Activated T-cell treated with anti-CD3 and anti-CD28 coated beads for 4 hours (primary cell): ENCODE measurements around the gene SOX12.
"Not testable (repeated sequence)": the region's sequence is repeated elsewhere in the genome, so short reads cannot be mapped to it uniquely, and the experiment has no call there.

Source experiments
- DNase-seq: peaks from one replicate; pipeline ENCODE4 v3.0.0-alpha.2; 2020

The SOX12 gene

DNA sequence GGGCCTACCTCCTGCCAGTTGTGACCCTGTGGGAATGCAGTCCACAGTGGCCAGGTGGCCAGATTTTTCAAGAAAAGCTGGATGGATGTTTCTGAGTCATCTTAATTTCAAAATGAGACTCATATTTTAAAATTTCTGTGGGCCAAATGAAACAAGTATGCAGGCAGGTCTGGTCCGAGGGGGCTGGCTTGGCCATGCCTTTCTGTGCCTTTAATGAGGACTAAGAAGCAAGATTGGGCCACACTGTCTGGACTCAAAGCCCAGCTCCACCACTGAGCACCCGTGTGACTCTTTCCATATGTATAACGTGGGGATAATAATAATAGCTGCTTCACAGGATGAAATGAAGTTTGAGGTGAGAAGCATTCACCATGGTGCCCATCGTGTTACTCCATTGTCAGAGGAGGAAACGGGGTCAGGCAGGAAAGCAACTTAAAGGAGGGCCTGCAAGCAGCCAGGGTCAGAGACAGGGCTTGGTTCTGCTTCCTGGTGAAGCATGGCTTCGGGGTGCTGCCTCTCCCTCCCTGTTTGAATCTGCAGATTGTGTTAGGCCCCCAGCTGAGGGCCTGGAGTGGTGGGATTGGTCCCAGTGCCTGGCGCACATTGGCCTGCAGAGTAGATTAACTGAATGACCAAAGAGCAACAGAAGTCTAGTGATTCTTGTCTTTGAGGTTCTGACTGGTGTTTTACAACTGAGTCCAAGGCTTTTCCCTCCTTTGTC, 3.8 kb downstream of the SOX12 start:
- no peak for DNase-seq

DNA sequence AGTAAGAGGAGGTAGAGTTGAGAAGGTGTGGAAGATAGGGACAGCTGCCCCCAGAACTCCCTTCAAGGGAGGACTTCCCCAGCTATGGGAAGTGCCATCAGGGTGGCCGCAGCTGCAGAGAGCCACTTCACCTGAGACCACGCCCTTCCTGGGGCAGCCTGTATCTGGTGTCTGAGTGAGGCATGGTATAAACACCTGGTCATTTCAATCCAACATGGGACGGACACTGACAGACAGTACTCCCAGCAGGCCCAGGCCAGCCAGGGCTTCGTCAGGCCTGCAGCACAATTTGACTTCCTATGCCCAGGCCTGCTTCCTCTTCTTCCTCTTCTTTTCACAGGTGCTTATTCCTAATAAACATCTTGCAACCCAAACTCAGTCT, 4.5 kb downstream of the SOX12 start:
- no peak for DNase-seq

DNA sequence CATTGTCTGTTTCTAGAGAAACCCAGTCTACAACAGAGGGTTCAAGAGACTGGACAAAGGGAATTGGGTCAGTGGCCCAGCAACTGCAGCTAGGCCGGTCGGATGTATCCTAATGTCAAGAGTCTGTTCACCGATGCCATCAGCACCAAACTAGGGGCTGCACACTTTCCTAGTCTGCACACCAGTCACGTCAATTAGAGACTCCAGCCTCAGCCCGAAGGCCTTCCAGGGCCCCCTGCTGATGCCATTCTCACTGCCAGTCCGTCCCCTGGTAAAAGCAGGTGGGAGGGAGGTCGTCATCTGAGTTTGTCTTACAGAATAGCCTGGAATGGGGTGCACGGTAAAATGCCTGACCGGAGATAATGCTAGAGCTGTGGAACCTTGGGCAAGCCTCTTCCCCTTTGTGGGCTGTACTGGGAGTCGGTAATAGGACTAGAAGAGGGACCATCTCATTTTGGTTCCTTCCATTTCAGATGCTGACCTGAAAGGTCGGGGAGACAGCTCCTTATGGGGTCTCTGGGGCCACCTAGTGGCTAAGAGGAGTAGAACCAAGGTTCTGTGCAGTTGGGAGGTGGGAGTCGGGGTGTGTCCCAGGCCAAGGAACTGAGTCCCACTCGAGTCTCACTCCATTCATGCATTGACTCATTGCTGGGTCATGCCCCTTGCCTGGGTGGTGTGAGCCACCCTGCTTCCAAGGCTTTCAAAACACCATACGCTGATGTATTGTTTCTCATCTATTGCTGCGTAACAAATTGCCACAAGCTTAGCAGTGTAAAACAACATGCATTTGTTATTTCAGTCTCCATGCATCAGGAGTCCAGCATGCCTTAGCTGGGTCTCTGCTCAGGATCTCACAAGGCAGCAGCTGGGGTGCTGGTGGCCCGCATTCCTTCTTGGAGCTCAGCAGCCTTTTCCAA, 5.1 kb downstream of the SOX12 start:
- peak; percentile 47 for DNase-seq

DNA sequence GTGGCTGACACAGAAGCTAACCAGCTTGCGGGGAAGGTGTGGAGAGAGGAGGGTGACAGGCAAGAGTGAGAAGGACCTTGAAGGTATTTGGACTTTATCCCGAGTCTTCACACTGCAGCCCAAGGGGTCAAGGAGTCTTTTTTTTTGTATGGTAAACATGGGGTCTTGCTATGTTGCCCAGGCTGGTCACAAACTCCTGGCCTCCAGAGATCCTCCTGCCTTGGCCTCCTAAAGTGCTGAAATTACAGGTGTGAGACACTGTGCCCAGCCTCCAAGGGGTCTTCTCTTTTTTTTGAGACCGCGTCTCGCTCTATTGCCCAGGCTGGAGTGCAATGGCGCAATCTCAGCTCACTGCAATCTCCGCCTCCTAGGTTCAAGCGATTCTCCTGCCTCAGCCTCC, 9.2 kb downstream of the SOX12 start:
- DNase-seq = no peak

GRCh38 chr20:336040-336439, 10.7 kb downstream of the SOX12 start:
- DNase-seq = not testable (repeated sequence)

DNA sequence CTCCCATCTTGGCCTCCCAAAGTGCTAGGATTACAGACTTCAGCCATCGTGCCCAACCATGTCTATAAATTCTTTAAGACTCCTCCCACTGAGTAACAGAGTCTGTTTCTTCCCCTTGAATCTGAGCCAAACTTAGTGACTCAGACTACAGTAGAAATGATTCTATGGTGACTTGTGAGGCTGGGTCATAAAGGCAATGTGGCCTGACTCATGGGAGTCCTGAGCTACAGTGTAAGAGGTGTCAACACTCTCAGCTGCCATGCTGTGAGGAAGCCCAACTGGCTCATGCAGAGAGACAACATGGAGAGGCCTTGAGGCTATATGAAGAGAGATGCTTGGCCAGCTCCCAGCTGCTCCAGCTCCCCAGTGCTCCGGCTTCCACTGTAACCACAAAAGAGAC, 16.3 kb downstream of the SOX12 start:
- DNase-seq = no peak

GRCh38 chr20:343107-343506, 17.8 kb downstream of the SOX12 start:
- no peak for DNase-seq

GRCh38 chr20:346033-346639, 20.8 kb downstream of the SOX12 start:
- DNase-seq = no peak

DNA sequence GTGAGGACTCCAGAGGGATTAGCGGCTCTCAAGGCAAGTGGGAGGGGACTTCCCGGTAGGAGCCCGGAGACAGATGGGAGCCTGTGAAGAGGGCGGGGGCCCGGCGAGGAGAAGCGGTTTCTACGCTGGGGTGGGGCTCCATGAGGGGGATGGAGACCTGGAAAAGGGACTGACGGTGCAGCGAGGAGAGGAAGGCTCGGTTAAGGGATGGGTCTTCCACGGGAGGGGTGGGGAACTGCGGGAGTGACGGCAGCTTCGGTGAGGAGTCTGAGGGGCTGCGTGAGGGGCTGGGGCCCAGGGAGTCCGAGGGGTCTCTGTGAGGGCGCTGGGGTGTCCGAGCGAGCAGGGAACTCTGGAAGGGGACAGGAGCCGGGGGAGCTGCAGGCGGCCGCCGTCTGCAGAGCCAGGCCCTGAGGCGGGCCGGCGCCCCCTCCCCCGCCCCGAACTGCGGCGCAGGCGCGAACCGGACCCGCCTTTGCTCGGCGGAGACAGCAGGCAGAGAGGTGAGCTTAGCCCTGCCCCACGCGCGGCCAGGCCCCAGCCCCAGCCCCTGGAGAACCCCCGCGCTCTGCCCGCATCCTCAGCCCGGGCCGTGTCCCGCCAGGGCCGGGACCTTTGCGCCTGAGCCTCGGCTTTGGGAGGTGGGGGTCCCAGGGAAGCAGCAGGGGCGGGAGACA, 21.4 kb downstream of the SOX12 start, which contains the start of gene NRSN2:
Gene NRSN2 (plus strand): TSS at position 472 of the 677 bp plus-strand sequence. CDS start 2,533 bp downstream, outside the sequence.
- no peak for DNase-seq

- no peak for DNase-seq
Measured at GRCh38 chr20:347317-347639, 21.9 kb downstream of the SOX12 start.

DNA sequence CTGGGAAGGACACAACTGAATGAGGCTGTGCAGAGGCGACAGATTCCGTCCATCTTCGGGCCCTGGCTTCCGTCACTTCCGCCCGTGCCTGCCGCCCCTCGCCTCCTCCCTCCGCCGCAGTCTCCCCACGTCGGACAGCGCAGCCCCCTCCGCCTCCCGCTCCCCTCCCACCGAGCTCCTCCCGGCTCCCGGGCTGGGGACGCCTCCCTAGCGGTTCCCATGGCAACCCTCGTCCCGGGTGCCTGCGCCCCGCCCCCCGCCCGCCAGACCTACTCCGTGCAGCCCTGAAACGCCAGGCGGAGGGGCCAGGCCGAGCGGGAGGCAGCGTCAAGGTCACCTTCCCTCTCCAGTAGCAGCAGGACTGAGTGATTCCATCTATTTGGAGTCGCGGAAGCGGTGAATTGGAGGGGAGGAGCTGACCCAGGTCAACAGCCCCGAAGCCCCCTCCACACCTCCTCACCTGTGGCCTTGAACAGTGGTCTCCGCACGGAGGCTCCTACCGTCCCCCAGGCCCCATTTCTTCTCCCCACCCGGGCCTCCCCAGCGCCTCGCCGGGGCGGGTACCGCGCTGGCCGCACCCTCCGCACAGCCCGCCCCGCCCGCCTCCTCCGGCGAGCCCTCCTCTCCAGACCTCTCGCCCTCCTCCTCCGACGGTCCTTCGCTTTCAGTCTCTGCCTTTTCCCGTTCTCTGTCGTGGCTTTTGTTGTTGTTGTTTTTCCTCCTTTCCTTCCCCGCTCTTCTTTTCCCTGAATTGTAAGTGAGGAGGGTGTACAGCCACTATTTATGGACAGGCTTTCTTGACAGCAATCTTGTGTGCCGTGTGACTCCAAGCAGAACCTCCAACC, 22.5 kb downstream of the SOX12 start:
- DNase-seq = peak; percentile 42

GRCh38 chr20:348972-349841, 23.9 kb downstream of the SOX12 start:
- no peak for DNase-seq

GRCh38 chr20:353166-353565, 27.8 kb downstream of the SOX12 start:
- no peak for DNase-seq

- peak; percentile 75 for DNase-seq
Measured at GRCh38 chr20:354298-354977, 29.1 kb downstream of the SOX12 start.

DNA sequence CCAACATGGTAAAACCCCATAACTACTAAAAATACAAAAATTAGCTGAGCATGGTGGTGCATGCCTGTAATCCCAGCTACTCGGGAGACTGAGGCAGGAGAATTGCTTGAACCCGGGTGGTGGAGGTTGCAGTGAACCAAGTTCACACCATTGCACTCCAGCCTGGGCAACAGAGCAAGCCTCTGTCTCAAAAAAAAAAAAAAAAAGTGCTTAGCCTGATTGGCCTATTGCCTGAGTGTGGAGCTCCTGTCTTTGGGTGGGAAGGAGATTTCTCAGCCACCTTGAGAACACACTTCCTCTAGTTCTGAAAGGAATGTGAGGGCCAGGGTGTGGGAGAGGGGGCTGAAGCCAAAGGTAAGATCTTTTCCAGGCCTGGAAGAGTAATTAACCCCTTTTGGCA, 30.8 kb downstream of the SOX12 start:
- DNase-seq = not testable (repeated sequence)

- DNase-seq = no peak
Measured at GRCh38 chr20:356745-357144, 31.4 kb downstream of the SOX12 start.

DNA sequence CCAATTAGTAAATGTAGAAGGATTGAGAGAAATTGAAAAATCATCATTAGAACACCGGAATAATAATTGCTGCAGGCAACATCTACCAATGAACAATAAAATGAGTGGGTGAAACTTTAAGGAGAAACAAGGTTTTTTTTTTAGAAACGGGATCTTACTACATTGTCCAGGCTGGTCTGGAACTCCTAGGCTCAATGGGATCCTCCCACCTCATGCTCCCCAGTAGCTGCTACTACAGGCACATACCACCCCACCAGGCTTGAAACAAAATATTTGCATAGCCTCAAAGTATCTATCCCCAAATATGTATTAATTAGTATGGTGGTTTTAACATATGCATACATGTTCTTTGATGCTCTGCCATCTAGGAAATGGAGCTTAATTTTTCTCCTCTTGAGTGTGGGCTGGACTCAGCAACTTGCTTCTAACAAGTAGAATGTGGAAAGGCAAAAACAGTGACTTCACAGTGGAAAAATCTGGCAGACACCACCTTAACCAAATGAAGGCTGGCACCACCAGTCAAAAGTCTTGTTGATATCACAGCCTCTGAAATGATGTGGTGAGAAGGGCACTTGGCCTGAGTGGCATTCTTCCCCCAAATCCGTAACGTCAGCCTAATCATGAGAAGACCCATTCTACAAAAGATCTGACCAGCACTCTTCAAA, 33.7 kb downstream of the SOX12 start:
- DNase-seq = no peak

- no peak for DNase-seq
Measured at GRCh38 chr20:361561-361960, 36.2 kb downstream of the SOX12 start.

- DNase-seq = no peak
Measured at GRCh38 chr20:362271-363254, 37.2 kb downstream of the SOX12 start.
